Spleen (tissue), 11 donors: ENCODE measurements around the gene CEP44. TPM values are rescaled to one million over a fixed set of nuclear protein-coding genes. Genes with fewer than 3 reads are reported as not detected.

ENCODE experiments used
- DNase-seq: peaks from one replicate; pipeline ENCODE4 v3.0.0-alpha.2; 2020
- H3K27ac ChIP-seq, 8 donors: fragments of 200-600 bp; sonication (generic) in 7 of 8; 1 replicate in 4 of 8; 2 replicates in 4 of 8; pipeline versions ENCODE4 v1.5.0 to v1.8.0; 2016 to 2021; ENCODE audit warnings: inconsistent platforms in 4 of 8, mild to moderate bottlenecking in 4 of 8, moderate library complexity in 1 of 8
- H3K27me3 ChIP-seq, 7 donors: fragments of 200-600 bp; sonication (generic) in 6 of 7; replicated peaks in 1 of 7; 1 replicate in 4 of 7; 2 replicates in 3 of 7; pipeline versions ENCODE4 v1.5.0 to v1.8.0; 2016 to 2021; ENCODE audit warnings: inconsistent platforms in 3 of 7, mild to moderate bottlenecking in 1 of 7
- H3K36me3 ChIP-seq, 6 donors: fragments of 200-600 bp; sonication (generic) in 5 of 6; 1 replicate in 4 of 6; 2 replicates in 2 of 6; pipeline versions ENCODE4 v1.5.0 to v1.8.0; 2016 to 2021; ENCODE audit warnings: inconsistent platforms in 2 of 6
- H3K4me1 ChIP-seq, 6 donors: fragments of 200-600 bp; sonication (generic) in 5 of 6; 1 replicate in 3 of 6; 2 replicates in 3 of 6; pipeline versions ENCODE4 v1.5.0 to v1.8.0; 2016 to 2021; ENCODE audit warnings: inconsistent platforms in 3 of 6
- H3K4me3 ChIP-seq, 8 donors: fragments of 200-600 bp; sonication (generic) in 7 of 8; 1 replicate in 4 of 8; 2 replicates in 4 of 8; pipeline versions ENCODE4 v1.5.0 to v1.8.0; 2016 to 2021; ENCODE audit warnings: inconsistent platforms in 4 of 8, mild to moderate bottlenecking in 4 of 8, moderate library complexity in 2 of 8
- H3K9me3 ChIP-seq, 8 donors: fragments of 200-600 bp; sonication (generic) in 7 of 8; 1 replicate in 4 of 8; 2 replicates in 4 of 8; pipeline versions ENCODE4 v1.5.0 to v1.8.0; 2016 to 2021; ENCODE audit warnings: inconsistent platforms in 4 of 8
- CTCF ChIP-seq, 11 experiments: fragments of 200-600 bp in 7 of 11; fragments of 450-650 bp in 4 of 11; sonication (generic) in 4 of 11; IDR thresholded peaks in 8 of 11; conservative IDR thresholded peaks in 3 of 11; 1 replicate in 7 of 11; 2 replicates in 4 of 11; pipeline versions ENCODE4 v1.4.0 to v1.8.0; 2016 to 2021; ENCODE audit warnings: antibody characterized with exemption in 11 of 11, inconsistent platforms in 4 of 11, mild to moderate bottlenecking in 1 of 11
- POLR2A ChIP-seq, 3 donors: fragments of 450-650 bp; IDR thresholded peaks; one replicate each; pipeline ENCODE4 v1.5.1; 2017; ENCODE audit warnings: antibody characterized with exemption in 3 of 3, mild to moderate bottlenecking in 1 of 3
- POLR2AphosphoS5 ChIP-seq, 3 donors: sonication (generic); formaldehyde crosslinking; IDR thresholded peaks; one replicate each; pipeline ENCODE4 v1.5.1; 2017; ENCODE audit warnings: antibody characterized with exemption in 3 of 3
- WGBS, 5 donors: extraction: QIAGEN DNeasy Blood & Tissue Kit in 3 of 5; methylation state at CpG; one replicate each; pipeline versions ENCODE4 v1.1.5 to v1.1.7; 2013 to 2018; 5-methylcytosine and 5-hydroxymethylcytosine counted together
- intact Hi-C: fragments of 100-400 bp; cut with DNase I; formaldehyde crosslinking; loops from one replicate; pipeline ENCODE4 v1.15.0; 2023; ENCODE audit warnings: low total_unique reads
- polyA plus RNA-seq, 3 donors: library from polyadenylated mRNA; stranded (reverse); fragments of 200-250 nt; gene quantifications; one replicate each; pipeline ENCODE4 v1.2.1, GENCODE V29; 2013
- total RNA-seq, 7 donors: library from RNA; depleted of rRNA in 3 of 7; stranded (reverse); fragments of >200 nt in 3 of 7; fragmentation: NEBNext Ultra II Directional in 4 of 7; extraction: Animal tissue kit (Norgen Biotek cat#: 25700) in 4 of 7; gene quantifications; one replicate each; pipeline versions ENCODE4 v1.1.0 to v1.2.1, GENCODE V29; 2016 to 2021
- donor health status: healthy with polysubstance abuse.
- donor health status: DM: no; HTN: no; CAD: no; lungs with moderate emphysema.
- donor health status: DM: no; HTN: no; CAD: no.
- donor health status: Bipolar disorder and iron deficiency.
- donor health status: healthy.
- donor health status: DM: no; HTN: no; CAD: no.
- donor health status: DM: yes; HTN: yes; CAD: no.

Gene CEP44
- total and polyA plus RNA-seq, 10 donors: 5.6 to 27.7 (median 15.9) TPM

- WGBS, 5 donors: 91 to 98% (median 94%) methylated on average over 1 of the region's 1 CpG
- TF ChIP-seq POLR2AphosphoS5 (IDR thresholded peaks at IDR 0.05) (no peak), CTCF (IDR thresholded peaks at IDR 0.05 in 8 of 11, conservative IDR thresholded peaks at IDR 0.05 in 3 of 11) (no peak), POLR2A (IDR thresholded peaks at IDR 0.05) (no peak)
- Histone ChIP-seq H3K9me3 (no peaks in the 10 kb centered on the region), H3K4me3 (no peak overlapping the region), H3K4me1 (no peaks in the 10 kb centered on the region), H3K36me3 (peaks cover 0 to 60% (median 8%) of the 10 kb centered on the region in 6 donors), H3K27me3 (no peaks in the 10 kb centered on the region), H3K27ac (no peak overlapping the region)
- no peak for DNase-seq
- intact Hi-C loops: no loop called here
Observed at GRCh38 chr4:174254613-174255012, 29.1 kb upstream of the CEP44 start.

GRCh38 chr4:174255374-174255773, 28.3 kb upstream of the CEP44 start:
- TF ChIP-seq POLR2A (IDR thresholded peaks at IDR 0.05): no peak
- TF ChIP-seq CTCF (IDR thresholded peaks at IDR 0.05 in 8 of 11, conservative IDR thresholded peaks at IDR 0.05 in 3 of 11): no peak
- intact Hi-C loops: no loop called here
- Histone ChIP-seq H3K27ac (no peak overlapping the region), H3K4me3 (no peak overlapping the region), H3K27me3 (no peaks in the 10 kb centered on the region), H3K4me1 (peaks cover 0 to 6% (median under 1%) of the 10 kb centered on the region in 6 donors), H3K9me3 (no peaks in the 10 kb centered on the region), H3K36me3 (peaks cover 0 to 66% (median 8%) of the 10 kb centered on the region in 6 donors)
- 36 to 95% (median 94%) methylated on average over 1 of the region's 1 CpG for WGBS, 5 donors
- DNase-seq: no peak

- Histone ChIP-seq H3K36me3 (peaks cover 0 to 66% (median 8%) of the 10 kb centered on the region in 6 donors), H3K4me1 (peaks cover 0 to 7% (median 2%) of the 10 kb centered on the region in 6 donors), H3K27ac (no peak overlapping the region), H3K27me3 (no peaks in the 10 kb centered on the region), H3K9me3 (no peaks in the 10 kb centered on the region), H3K4me3 (no peak overlapping the region)
- TF ChIP-seq POLR2A (IDR thresholded peaks at IDR 0.05) (no peak), POLR2AphosphoS5 (IDR thresholded peaks at IDR 0.05) (no peak), CTCF (IDR thresholded peaks at IDR 0.05 in 8 of 11, conservative IDR thresholded peaks at IDR 0.05 in 3 of 11) (no peak)
- intact Hi-C loops: no loop called here
- 86 to 100% (median 96%) methylated on average over 5 of the region's 5 CpGs for WGBS, 5 donors
- DNase-seq: no peak
Observed at GRCh38 chr4:174255786-174256185, 27.9 kb upstream of the CEP44 start.

DNA sequence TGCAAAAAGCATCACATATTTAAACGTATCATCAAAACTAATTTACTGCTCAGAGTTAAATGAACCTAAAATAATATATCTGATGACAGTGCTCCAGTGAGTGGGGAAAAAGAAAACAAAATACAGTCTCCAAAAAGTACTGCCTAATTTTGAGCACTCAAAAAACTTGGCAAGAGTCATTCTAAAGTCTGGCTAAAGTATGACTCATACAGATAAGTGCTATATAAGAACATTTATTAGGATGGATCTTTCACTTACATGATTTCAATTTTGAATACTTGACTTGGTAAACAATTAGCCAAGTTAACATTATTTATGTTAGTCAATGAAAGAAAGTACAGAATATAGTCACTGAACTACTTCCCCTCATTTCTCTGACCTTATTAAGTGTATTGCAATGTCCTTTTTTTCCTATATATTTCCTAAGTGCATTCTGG, 27.4 kb upstream of the CEP44 start:
- WGBS, 5 donors: 86 to 96% (median 94%) methylated on average over 1 of the region's 1 CpG
- TF ChIP-seq POLR2A (IDR thresholded peaks at IDR 0.05) (no peak), CTCF (IDR thresholded peaks at IDR 0.05 in 8 of 11, conservative IDR thresholded peaks at IDR 0.05 in 3 of 11) (no peak), POLR2AphosphoS5 (IDR thresholded peaks at IDR 0.05) (no peak)
- Histone ChIP-seq H3K36me3 (peaks cover 0 to 71% (median 8%) of the 10 kb centered on the region in 6 donors), H3K27me3 (no peaks in the 10 kb centered on the region), H3K27ac (no peak overlapping the region), H3K9me3 (no peaks in the 10 kb centered on the region), H3K4me3 (no peak overlapping the region), H3K4me1 (peaks cover 0 to 11% (median 2%) of the 10 kb centered on the region in 6 donors)
- intact Hi-C loops: no loop called here
- DNase-seq: no peak
